HG03469 (cell line): ENCODE data around the gene MAP2K5.
"Not testable (repeated sequence)": the region's sequence is repeated elsewhere in the genome, so short reads cannot be mapped to it uniquely, and the experiment has no call there.

Experiments used
- ATAC-seq: cut with Tn5 transposase; IDR thresholded peaks from one replicate; pipeline ENCODE4 v1.9.1; 2021; ENCODE audit warnings: mild to moderate bottlenecking, moderate library complexity, moderate number of reproducible peaks; ENCODE audit not compliant: unreplicated experiment

Gene MAP2K5

GRCh38 chr15:67590191-67590590, 47.7 kb downstream of the MAP2K5 start:
- no peak for ATAC-seq

- ATAC-seq: no peak
Observed at GRCh38 chr15:67592245-67592644, 49.7 kb downstream of the MAP2K5 start.

GRCh38 chr15:67593562-67593961, 51.1 kb downstream of the MAP2K5 start:
- no peak for ATAC-seq

- no peak for ATAC-seq
Observed at GRCh38 chr15:67594770-67595169, 52.3 kb downstream of the MAP2K5 start.

- ATAC-seq: no peak
Observed at GRCh38 chr15:67595572-67595971, 53.1 kb downstream of the MAP2K5 start.

- ATAC-seq: no peak
Observed at GRCh38 chr15:67601073-67601472, 58.6 kb downstream of the MAP2K5 start.

- ATAC-seq: no peak
Observed at GRCh38 chr15:67603063-67603462, 60.6 kb downstream of the MAP2K5 start.

- no peak for ATAC-seq
Observed at GRCh38 chr15:67605871-67606270, 63.4 kb downstream of the MAP2K5 start.

GRCh38 chr15:67606742-67607141, 64.2 kb downstream of the MAP2K5 start:
- no peak for ATAC-seq

GRCh38 chr15:67607329-67607728, 64.8 kb downstream of the MAP2K5 start:
- no peak for ATAC-seq

GRCh38 chr15:67607959-67608637, 65.6 kb downstream of the MAP2K5 start:
- no peak for ATAC-seq

GRCh38 chr15:67608638-67608959, 66.1 kb downstream of the MAP2K5 start:
- ATAC-seq: no peak

GRCh38 chr15:67611370-67612369, 69.2 kb downstream of the MAP2K5 start:
- ATAC-seq: no peak

- no peak for ATAC-seq
Observed at GRCh38 chr15:67613211-67613610, 70.7 kb downstream of the MAP2K5 start.

GRCh38 chr15:67613708-67614107, 71.2 kb downstream of the MAP2K5 start:
- ATAC-seq: no peak

GRCh38 chr15:67615131-67615534, 72.6 kb downstream of the MAP2K5 start:
- ATAC-seq: not testable (repeated sequence)

GRCh38 chr15:67618297-67618696, 75.8 kb downstream of the MAP2K5 start:
- ATAC-seq: no peak

GRCh38 chr15:67622110-67622509, 79.6 kb downstream of the MAP2K5 start:
- ATAC-seq: no peak

GRCh38 chr15:67632261-67632660, 89.8 kb downstream of the MAP2K5 start:
- ATAC-seq: no peak

GRCh38 chr15:67635950-67636349, 93.4 kb downstream of the MAP2K5 start:
- ATAC-seq: not testable (repeated sequence)

GRCh38 chr15:67639591-67639990, 97.1 kb downstream of the MAP2K5 start:
- no peak for ATAC-seq

- no peak for ATAC-seq
Observed at GRCh38 chr15:67641453-67641852, 99.0 kb downstream of the MAP2K5 start.
